ENCODE measurements around the gene GLG1.

Gene GLG1

DNA sequence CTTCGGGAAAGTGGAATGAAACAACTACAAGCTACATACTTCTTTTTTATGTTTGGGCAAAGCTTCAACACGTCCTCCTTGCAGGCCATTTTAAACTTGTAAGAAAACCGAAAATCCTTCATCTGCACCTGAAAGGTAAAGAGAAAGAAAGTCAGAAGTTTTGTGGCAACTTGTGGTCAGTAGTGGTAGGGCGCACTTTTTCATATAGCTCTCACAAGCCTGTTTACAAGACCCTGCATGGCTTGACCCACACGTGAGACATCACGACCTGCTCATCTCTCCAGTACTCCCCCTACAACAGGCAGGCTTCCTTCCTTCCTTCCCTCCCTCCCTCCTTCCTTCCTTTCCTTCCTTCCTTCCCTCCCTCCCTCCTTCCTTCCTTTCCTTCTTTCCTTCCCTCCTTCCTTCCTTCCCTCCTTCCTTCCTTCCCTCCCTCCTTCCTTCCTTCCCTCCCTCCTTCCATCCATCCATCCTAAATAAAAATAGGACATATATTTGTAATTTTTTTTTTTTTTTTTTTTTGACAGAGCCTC lies 136.9 kb downstream of the GLG1 start:
- DNase-seq (ENCODE audit: low read depth): no peak
- no peak overlapping the region for H3K4me3 ChIP-seq (ENCODE audit: low read depth, low read length)
- TF ChIP-seq, protein P1, sequence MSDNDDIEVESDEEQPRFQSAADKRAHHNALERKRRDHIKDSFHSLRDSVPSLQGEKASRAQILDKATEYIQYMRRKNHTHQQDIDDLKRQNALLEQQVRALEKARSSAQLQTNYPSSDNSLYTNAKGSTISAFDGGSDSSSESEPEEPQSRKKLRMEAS (IDR thresholded peaks at IDR 0.05; ENCODE audit: low read depth, low read length): no peak
- no peak for TF ChIP-seq MYC (IDR thresholded peaks at IDR 0.05; ENCODE audit: low read depth, low read length)
- no peak for TF ChIP-seq POLR2A (IDR thresholded peaks at IDR 0.05; ENCODE audit: extremely low read depth, insufficient read length)

DNA sequence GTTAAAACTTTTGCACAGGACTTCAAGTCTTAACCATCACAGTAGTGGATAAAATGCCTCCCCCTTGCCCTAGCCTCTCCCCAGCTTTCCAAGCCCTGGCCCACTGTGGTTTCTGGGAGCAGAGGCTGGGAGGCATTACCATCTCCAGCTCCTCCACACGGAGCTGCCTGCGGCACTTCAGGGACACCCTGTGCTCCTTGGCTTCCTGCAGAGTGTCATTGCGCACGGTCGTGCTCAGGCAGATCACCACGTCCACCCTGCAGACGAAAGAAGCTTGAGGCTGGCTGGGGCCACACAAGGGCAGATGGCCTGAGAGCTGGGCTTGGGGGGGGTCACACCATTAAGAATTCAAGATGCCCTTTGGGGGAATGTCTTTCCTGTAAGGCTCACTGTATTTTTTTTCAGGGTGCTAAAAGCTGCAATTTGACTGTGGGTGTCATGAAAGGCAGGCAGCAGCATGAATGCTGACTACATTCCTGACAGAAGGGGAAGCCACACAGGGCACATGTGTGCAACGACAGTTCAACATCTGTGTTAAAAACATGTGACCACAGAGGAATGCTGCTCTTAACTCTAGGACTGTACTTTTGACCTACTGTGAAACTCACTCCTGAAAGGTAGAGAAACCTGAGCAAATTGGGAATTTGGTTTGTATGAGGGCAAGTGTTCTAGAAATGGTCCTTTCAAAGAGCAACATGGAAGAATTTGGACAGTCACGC lies 137.9 kb downstream of the GLG1 start:
- TF ChIP-seq MYC (IDR thresholded peaks at IDR 0.05; ENCODE audit: low read depth, low read length): no peak
- TF ChIP-seq, protein P1 (IDR thresholded peaks at IDR 0.05; ENCODE audit: low read depth, low read length): no peak
- TF ChIP-seq, protein P2, sequence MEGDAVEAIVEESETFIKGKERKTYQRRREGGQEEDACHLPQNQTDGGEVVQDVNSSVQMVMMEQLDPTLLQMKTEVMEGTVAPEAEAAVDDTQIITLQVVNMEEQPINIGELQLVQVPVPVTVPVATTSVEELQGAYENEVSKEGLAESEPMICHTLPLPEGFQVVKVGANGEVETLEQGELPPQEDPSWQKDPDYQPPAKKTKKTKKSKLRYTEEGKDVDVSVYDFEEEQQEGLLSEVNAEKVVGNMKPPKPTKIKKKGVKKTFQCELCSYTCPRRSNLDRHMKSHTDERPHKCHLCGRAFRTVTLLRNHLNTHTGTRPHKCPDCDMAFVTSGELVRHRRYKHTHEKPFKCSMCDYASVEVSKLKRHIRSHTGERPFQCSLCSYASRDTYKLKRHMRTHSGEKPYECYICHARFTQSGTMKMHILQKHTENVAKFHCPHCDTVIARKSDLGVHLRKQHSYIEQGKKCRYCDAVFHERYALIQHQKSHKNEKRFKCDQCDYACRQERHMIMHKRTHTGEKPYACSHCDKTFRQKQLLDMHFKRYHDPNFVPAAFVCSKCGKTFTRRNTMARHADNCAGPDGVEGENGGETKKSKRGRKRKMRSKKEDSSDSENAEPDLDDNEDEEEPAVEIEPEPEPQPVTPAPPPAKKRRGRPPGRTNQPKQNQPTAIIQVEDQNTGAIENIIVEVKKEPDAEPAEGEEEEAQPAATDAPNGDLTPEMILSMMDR (IDR thresholded peaks at IDR 0.05; ENCODE audit: low read depth, low read length): no peak
- no peak for TF ChIP-seq POLR2A (IDR thresholded peaks at IDR 0.05; ENCODE audit: extremely low read depth, insufficient read length)
- no peak for DNase-seq (ENCODE audit: low read depth)
- H3K4me3 ChIP-seq (ENCODE audit: low read depth, low read length): no peak overlapping the region

DNA sequence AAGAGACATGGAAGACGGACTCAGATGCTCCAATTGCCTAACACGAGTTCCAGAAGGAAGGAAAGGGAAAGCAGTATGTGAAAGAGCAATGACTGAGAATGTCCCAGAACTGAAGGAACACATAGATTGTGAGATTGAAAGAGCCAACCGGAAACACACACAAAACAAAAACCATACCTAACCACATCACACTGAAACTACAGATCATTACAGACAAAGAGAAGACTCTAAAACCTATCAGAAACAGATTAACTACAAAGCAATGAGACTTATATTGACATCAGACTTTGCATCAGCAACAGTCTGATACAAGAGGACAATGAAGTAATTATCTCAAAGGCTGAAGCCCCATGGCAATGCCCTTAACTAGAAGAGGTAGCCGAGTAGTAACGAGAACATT lies 140.0 kb downstream of the GLG1 start:
- no peak overlapping the region for H3K4me3 ChIP-seq (ENCODE audit: low read depth, low read length)
- TF ChIP-seq POLR2A (IDR thresholded peaks at IDR 0.05; ENCODE audit: extremely low read depth, insufficient read length) (no peak), MYC (IDR thresholded peaks at IDR 0.05; ENCODE audit: low read depth, low read length) (no peak)
- TF ChIP-seq, protein P1 (IDR thresholded peaks at IDR 0.05; ENCODE audit: low read depth, low read length): no peak
- TF ChIP-seq, protein P2 (IDR thresholded peaks at IDR 0.05; ENCODE audit: low read depth, low read length): no peak
- DNase-seq (ENCODE audit: low read depth): no peak

DNA sequence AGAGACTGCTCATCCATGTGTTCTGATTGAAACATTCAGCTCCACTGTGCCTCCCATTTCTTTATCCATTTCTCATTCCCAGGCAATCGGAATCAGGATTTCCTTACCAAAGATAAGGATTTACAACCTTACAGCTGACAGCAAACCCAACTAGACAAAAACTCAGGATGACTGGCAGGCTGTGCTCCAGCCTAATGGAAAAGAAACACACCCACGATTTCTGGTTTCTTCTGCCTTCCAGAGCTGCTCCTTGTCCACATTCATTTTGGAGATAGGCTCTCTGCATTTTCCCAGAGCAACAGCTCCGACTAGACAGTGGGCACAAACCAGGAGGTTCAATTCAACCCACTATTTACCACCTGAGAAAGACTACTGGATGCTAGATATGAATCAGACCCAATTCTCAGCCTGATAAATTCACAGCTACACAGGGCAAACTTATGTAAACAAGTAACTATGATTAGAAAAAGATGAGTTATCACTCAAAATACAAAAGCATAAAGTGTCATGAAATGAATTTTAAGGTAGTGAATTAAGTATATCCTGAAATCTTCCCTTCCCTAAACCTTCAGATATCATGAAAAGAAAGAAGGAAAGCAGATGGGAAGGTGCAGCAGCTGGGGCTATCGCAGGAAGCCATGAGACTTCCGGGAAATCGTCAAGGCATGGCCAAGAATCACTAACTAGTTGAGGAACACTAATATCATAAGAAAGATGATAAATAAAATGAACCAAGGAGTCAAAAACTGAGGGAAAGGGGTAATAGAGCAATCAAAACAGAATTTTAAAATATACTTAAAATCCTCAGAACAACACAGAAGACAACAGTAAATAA lies 140.8 kb downstream of the GLG1 start:
- no peak for DNase-seq (ENCODE audit: low read depth)
- no peak overlapping the region for H3K4me3 ChIP-seq (ENCODE audit: low read depth, low read length)
- TF ChIP-seq, protein P1 (IDR thresholded peaks at IDR 0.05; ENCODE audit: low read depth, low read length): no peak
- TF ChIP-seq, protein P2 (IDR thresholded peaks at IDR 0.05; ENCODE audit: low read depth, low read length): no peak
- TF ChIP-seq POLR2A (IDR thresholded peaks at IDR 0.05; ENCODE audit: extremely low read depth, insufficient read length) (no peak), MYC (IDR thresholded peaks at IDR 0.05; ENCODE audit: low read depth, low read length) (no peak)

DNA sequence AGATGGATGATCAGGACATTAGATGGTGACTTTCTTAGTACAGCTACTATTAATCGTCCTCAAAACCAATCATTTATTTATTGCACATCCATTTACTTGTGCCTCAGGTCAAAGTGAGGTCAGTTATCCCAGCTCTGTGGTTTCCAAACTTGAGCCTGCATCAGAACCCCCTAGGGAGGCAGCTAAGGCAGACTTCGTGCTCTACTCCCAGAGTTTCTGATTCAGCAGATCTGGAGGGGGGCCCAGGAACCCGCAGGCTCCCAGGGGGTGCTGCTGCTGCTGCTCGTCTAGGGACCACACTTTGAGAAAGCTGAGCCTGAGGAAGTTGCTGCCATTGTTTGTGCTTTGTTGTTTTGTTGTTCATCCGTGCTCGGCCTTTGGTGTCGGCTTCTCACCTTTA lies 141.6 kb downstream of the GLG1 start:
- TF ChIP-seq, protein P1 (IDR thresholded peaks at IDR 0.05; ENCODE audit: low read depth, low read length): no peak
- TF ChIP-seq, protein P2 (IDR thresholded peaks at IDR 0.05; ENCODE audit: low read depth, low read length): no peak
- TF ChIP-seq POLR2A (IDR thresholded peaks at IDR 0.05; ENCODE audit: extremely low read depth, insufficient read length) (no peak), MYC (IDR thresholded peaks at IDR 0.05; ENCODE audit: low read depth, low read length) (no peak)

More for the DNA sequence above, 141.6 kb downstream of the GLG1 start:
- no peak overlapping the region for H3K4me3 ChIP-seq (ENCODE audit: low read depth, low read length)
- DNase-seq (ENCODE audit: low read depth): no peak

Data from NB4 (cell line).